Sigmoid colon (tissue), 7 donors: ENCODE data around the gene CD58. TPM values are rescaled to one million over a fixed set of nuclear protein-coding genes. Genes with fewer than 3 reads are reported as not detected.

ENCODE experiments used
- DNase-seq: peaks from one replicate; pipeline ENCODE4 v3.0.0-alpha.2; 2019
- H3K27ac ChIP-seq, 4 donors: fragments of 200-600 bp; sonication (generic); one replicate each; pipeline ENCODE4 v1.5.1; 2016 to 2019; ENCODE audit warnings: mild to moderate bottlenecking in 1 of 4
- H3K27me3 ChIP-seq, 3 donors: fragments of 200-600 bp; sonication (generic); one replicate each; pipeline ENCODE4 v1.5.1; 2019; ENCODE audit warnings: mild to moderate bottlenecking in 1 of 3
- H3K36me3 ChIP-seq, 4 donors: fragments of 200-600 bp; sonication (generic); one replicate each; pipeline ENCODE4 v1.5.1; 2016 to 2019
- H3K4me1 ChIP-seq, 4 donors: fragments of 200-600 bp; sonication (generic); one replicate each; pipeline ENCODE4 v1.5.1; 2017 to 2019
- H3K4me3 ChIP-seq, 4 donors: fragments of 200-600 bp; sonication (generic); one replicate each; pipeline ENCODE4 v1.5.1; 2017 to 2019; ENCODE audit warnings: mild to moderate bottlenecking in 2 of 4, moderate library complexity in 1 of 4
- H3K9me3 ChIP-seq, 4 donors: fragments of 200-600 bp in 3 of 4; sonication (generic) in 3 of 4; one replicate each; pipeline versions ENCODE4 v1.5.1 to v1.6.1; 2013 to 2019
- EP300 ChIP-seq, 4 donors: sonication (generic); formaldehyde crosslinking; IDR thresholded peaks; one replicate each; pipeline ENCODE4 v1.6.1; 2017; ENCODE audit warnings: antibody characterized with exemption in 4 of 4
- POLR2A ChIP-seq, 2 donors: fragments of 450-650 bp; IDR thresholded peaks; one replicate each; pipeline ENCODE4 v1.6.1; 2016; ENCODE audit warnings: antibody characterized with exemption in 2 of 2, mild to moderate bottlenecking in 2 of 2, moderate library complexity in 2 of 2
- POLR2AphosphoS5 ChIP-seq, 4 donors: sonication (generic); formaldehyde crosslinking; IDR thresholded peaks; one replicate each; pipeline ENCODE4 v1.6.1; 2017; ENCODE audit warnings: antibody characterized with exemption in 4 of 4
- WGBS, 2 donors: extraction: QIAGEN DNeasy Blood & Tissue Kit; methylation state at CpG; one replicate each; pipeline ENCODE4 v1.1.7; 2013; 5-methylcytosine and 5-hydroxymethylcytosine counted together
- intact Hi-C: fragments of 100-400 bp; cut with DNase I; formaldehyde crosslinking; loops from one replicate; pipeline ENCODE4 v1.15.1; 2023
- polyA plus RNA-seq, 3 donors: library from polyadenylated mRNA; stranded (reverse); fragments of 200-250 nt; gene quantifications; one replicate each; pipeline ENCODE4 v1.2.3, GENCODE V29; 2013
- total RNA-seq, 4 donors: library from RNA; depleted of rRNA; stranded (reverse); fragments of >200 nt; gene quantifications; one replicate each; pipeline ENCODE4 v1.1.0, GENCODE V29; 2016
- TF ChIP-seq, protein P1 (sequence below), 4 experiments: fragments of 450-650 bp in 3 of 4; fragments of 200-600 bp in 1 of 4; IDR thresholded peaks; one replicate each; pipeline ENCODE4 v1.5.1; 2016 to 2019; ENCODE audit warnings: antibody characterized with exemption in 4 of 4, mild to moderate bottlenecking in 3 of 4, moderate library complexity in 2 of 4
- donor health status: healthy with polysubstance abuse.
- donor health status: Bipolar disorder and iron deficiency.
- donor health status: healthy.

The CD58 gene
- total and polyA plus RNA-seq, 7 donors: 8.4 to 36.6 (median 19.6) TPM

DNA sequence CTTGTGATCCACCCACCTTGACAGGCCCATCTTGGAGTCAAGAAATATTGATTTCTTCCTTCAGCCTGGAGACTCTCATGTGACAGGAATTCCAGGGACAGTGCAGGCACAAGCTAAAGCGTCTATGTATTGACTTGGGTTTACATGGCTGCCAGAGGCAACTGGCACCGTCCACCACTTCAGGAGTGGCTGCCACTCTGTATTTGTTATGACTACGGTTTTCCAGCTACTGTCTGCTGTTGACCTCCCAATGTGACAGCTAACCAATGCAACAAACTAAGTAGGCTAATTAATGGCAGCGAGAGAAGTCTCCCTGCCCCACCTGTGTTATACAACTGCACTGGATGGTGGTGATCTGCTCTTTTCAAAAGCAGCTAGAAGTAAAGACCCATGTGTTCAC is 56.9 kb downstream of the CD58 start:
- H3K27me3 ChIP-seq: no peaks in the 10 kb centered on the region
- no peak for DNase-seq
- TF ChIP-seq, protein P1, sequence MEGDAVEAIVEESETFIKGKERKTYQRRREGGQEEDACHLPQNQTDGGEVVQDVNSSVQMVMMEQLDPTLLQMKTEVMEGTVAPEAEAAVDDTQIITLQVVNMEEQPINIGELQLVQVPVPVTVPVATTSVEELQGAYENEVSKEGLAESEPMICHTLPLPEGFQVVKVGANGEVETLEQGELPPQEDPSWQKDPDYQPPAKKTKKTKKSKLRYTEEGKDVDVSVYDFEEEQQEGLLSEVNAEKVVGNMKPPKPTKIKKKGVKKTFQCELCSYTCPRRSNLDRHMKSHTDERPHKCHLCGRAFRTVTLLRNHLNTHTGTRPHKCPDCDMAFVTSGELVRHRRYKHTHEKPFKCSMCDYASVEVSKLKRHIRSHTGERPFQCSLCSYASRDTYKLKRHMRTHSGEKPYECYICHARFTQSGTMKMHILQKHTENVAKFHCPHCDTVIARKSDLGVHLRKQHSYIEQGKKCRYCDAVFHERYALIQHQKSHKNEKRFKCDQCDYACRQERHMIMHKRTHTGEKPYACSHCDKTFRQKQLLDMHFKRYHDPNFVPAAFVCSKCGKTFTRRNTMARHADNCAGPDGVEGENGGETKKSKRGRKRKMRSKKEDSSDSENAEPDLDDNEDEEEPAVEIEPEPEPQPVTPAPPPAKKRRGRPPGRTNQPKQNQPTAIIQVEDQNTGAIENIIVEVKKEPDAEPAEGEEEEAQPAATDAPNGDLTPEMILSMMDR (IDR thresholded peaks at IDR 0.05): no peak
- no peak for TF ChIP-seq POLR2AphosphoS5 (IDR thresholded peaks at IDR 0.05)
- TF ChIP-seq EP300 (IDR thresholded peaks at IDR 0.05): no peak
- TF ChIP-seq POLR2A (IDR thresholded peaks at IDR 0.05): no peak
- no peaks in the 10 kb centered on the region for H3K4me1 ChIP-seq
- H3K36me3 ChIP-seq: no peaks in the 10 kb centered on the region
- no peak overlapping the region for H3K4me3 ChIP-seq
- H3K9me3 ChIP-seq: no peaks in the 10 kb centered on the region
- intact Hi-C loops: no loop called here
- 88 to 91% methylated on average over 4 of the region's 4 CpGs for WGBS, 2 donors
- H3K27ac ChIP-seq: no peak overlapping the region

DNA sequence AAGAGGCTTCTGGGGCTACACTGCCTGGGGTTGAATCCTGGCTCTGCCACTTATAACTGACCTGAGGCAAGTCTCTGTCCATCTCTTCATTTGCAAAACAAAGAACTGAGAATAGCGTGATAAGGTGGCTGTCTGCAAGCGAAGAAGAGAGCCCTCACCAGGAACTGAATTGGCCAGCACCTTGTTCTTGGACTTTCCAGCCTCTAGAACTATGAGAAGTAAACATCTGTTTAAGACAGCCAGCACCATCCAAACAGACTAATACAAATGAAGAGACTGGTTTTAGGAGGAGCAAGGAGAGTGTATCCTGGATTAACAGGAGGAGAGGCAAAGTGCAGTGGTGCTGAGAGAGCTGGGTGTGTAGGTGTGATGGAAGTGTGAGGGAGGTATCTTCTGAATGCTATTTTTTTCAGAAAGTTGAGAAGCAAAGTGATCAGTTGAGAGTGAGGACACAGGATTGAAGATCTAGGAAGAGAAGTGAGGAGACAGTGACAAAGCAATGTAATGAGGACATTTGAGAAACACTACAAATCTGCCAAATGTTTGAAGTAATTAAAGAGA is 59.3 kb downstream of the CD58 start:
- intact Hi-C loops: no loop called here
- H3K27me3 ChIP-seq: no peaks in the 10 kb centered on the region
- H3K4me1 ChIP-seq: no peaks in the 10 kb centered on the region
- TF ChIP-seq POLR2AphosphoS5 (IDR thresholded peaks at IDR 0.05) (no peak), POLR2A (IDR thresholded peaks at IDR 0.05) (no peak), EP300 (IDR thresholded peaks at IDR 0.05) (no peak)
- TF ChIP-seq, protein P1 (IDR thresholded peaks at IDR 0.05): no peak
- no peak for DNase-seq
- H3K9me3 ChIP-seq: no peaks in the 10 kb centered on the region
- no peaks in the 10 kb centered on the region for H3K36me3 ChIP-seq
- no peak overlapping the region for H3K27ac ChIP-seq
- no peak overlapping the region for H3K4me3 ChIP-seq
- WGBS, 2 donors: 97 to 98% methylated on average over 2 of the region's 2 CpGs

GRCh38 chr1:116510361-116510760 is 60.5 kb downstream of the CD58 start:
- WGBS, 2 donors: 83 to 91% methylated on average over 4 of the region's 4 CpGs
- no peak overlapping the region for H3K27ac ChIP-seq
- no peaks in the 10 kb centered on the region for H3K27me3 ChIP-seq
- H3K9me3 ChIP-seq: no peaks in the 10 kb centered on the region
- H3K4me1 ChIP-seq: no peaks in the 10 kb centered on the region
- intact Hi-C loops: no loop called here
- no peaks in the 10 kb centered on the region for H3K36me3 ChIP-seq
- no peak overlapping the region for H3K4me3 ChIP-seq
- no peak for DNase-seq
- no peak for TF ChIP-seq EP300 (IDR thresholded peaks at IDR 0.05)
- no peak for TF ChIP-seq POLR2AphosphoS5 (IDR thresholded peaks at IDR 0.05)
- TF ChIP-seq, protein P1 (IDR thresholded peaks at IDR 0.05): no peak
- TF ChIP-seq POLR2A (IDR thresholded peaks at IDR 0.05): no peak

DNA sequence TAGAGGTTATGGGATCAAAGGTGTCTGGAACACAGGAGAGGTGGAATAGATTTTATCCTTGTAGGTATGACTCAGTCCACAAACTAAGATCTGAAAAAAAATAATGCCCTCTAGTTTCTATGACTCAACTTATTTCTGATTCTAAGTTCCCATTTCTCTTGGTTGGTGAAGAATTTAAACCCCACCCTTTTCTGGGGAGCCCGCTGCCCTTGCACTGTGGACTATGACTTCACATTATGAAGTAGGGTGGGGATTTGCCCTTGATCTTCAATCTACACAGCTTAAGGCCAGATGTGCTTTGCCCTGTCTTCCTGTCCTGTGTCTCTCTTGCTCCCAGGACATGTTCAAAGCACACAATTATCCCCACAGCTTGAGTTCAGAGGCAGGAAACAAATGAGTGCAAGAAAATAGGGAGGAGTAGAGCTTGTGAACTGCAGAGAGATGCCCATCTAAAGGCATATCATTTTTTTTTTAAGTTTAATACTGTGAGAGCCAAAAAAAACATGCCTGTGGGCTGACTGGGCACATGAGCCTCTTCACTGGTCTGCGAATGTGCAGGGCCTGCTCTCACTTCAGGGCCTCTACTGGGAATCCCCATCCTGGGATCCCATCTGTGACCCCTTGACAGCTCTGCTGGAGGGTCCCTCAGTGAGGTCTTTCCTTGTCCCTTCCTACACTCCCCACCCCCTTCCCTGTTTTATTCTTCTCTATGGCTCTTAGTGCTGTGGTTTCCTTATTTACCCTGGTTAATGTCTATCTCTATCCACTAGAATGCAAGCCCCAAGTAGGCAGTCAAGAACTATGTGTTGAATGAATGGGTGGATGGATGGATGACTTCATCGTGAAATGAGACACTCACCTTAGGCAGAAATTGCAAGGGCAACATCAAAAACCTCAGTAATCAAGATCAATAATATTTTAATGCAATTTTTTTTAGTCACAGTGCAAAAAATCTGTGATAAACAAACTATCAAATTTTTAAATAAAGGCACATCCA is 61.5 kb downstream of the CD58 start:
- no peak for DNase-seq
- no peaks in the 10 kb centered on the region for H3K36me3 ChIP-seq
- H3K4me3 ChIP-seq: no peak overlapping the region
- H3K4me1 ChIP-seq: peaks cover 0 to 2% (median 0%) of the 10 kb centered on the region in 4 donors
- H3K9me3 ChIP-seq: no peaks in the 10 kb centered on the region
- H3K27me3 ChIP-seq: no peaks in the 10 kb centered on the region
- TF ChIP-seq, protein P1 (IDR thresholded peaks at IDR 0.05): no peak
- TF ChIP-seq POLR2AphosphoS5 (IDR thresholded peaks at IDR 0.05): no peak
- no peak for TF ChIP-seq EP300 (IDR thresholded peaks at IDR 0.05)
- no peak for TF ChIP-seq POLR2A (IDR thresholded peaks at IDR 0.05)
- peak overlapping the region in 2 of 4 donors; percentile 7 to 29 for H3K27ac ChIP-seq
- WGBS, 2 donors: 60 to 82% methylated on average over 3 of the region's 3 CpGs
- intact Hi-C loops: no loop called here
